Activated effector memory CD4-positive, alpha-beta T cell treated with anti-CD3 and anti-CD28 coated beads, Interleukin-2, amount 50 U/mL, for 16 hours (primary cell): ENCODE data around the gene EWSR1.

ENCODE experiments used
- DNase-seq: peaks from one replicate; pipeline ENCODE4 v3.0.0-alpha.2; 2020

Gene EWSR1

GRCh38 chr22:29306835-29307595, 38.9 kb downstream of the EWSR1 start:
- DNase-seq = peak; percentile 79

GRCh38 chr22:29307596-29308147, 39.6 kb downstream of the EWSR1 start:
- DNase-seq = no peak

- DNase-seq = peak; percentile 61
Measured at GRCh38 chr22:29308148-29308790, 40.2 kb downstream of the EWSR1 start.

- DNase-seq = peak; percentile 67
Measured at GRCh38 chr22:29308791-29309262, 40.8 kb downstream of the EWSR1 start.

- DNase-seq = peak; percentile 58
Measured at GRCh38 chr22:29309332-29310064, 41.4 kb downstream of the EWSR1 start.

- peak; percentile 60 for DNase-seq
Measured at GRCh38 chr22:29310065-29310862, 42.2 kb downstream of the EWSR1 start.

GRCh38 chr22:29310863-29311339, 42.8 kb downstream of the EWSR1 start:
- DNase-seq = peak; percentile 84

- peak; percentile 57 for DNase-seq
Measured at GRCh38 chr22:29311464-29312217, 43.6 kb downstream of the EWSR1 start.

GRCh38 chr22:29312218-29313125, 44.4 kb downstream of the EWSR1 start:
- DNase-seq = peak; percentile 61

- peak; percentile 64 for DNase-seq
Measured at GRCh38 chr22:29313126-29313575, 45.1 kb downstream of the EWSR1 start.

- DNase-seq = no peak
Measured at GRCh38 chr22:29313576-29314466, 45.8 kb downstream of the EWSR1 start.

GRCh38 chr22:29314537-29315285, 46.6 kb downstream of the EWSR1 start:
- DNase-seq = no peak

- no peak for DNase-seq
Measured at GRCh38 chr22:29315286-29316140, 47.4 kb downstream of the EWSR1 start, which contains the start of gene RASL10A. Gene RASL10A, minus strand, starts transcription at chr22:29315697. Its CDS starts 451 bp downstream, at chr22:29315246.

- no peak for DNase-seq
Measured at GRCh38 chr22:29316141-29316828, 48.2 kb downstream of the EWSR1 start.

- no peak for DNase-seq
Measured at GRCh38 chr22:29317827-29318454, 49.9 kb downstream of the EWSR1 start.

- no peak for DNase-seq
Measured at GRCh38 chr22:29319072-29319471, 51.0 kb downstream of the EWSR1 start.
